ENCODE measurements around the gene RBM20.

The RBM20 gene

GRCh38 chr10:110789604-110790433 lies 145.7 kb downstream of the RBM20 start:
- peak; percentile 54 to 65 for DNase-seq

- DNase-seq, result no peak
These were observed 146.9 kb downstream of the RBM20 start for GRCh38 chr10:110790913-110791506.

DNA sequence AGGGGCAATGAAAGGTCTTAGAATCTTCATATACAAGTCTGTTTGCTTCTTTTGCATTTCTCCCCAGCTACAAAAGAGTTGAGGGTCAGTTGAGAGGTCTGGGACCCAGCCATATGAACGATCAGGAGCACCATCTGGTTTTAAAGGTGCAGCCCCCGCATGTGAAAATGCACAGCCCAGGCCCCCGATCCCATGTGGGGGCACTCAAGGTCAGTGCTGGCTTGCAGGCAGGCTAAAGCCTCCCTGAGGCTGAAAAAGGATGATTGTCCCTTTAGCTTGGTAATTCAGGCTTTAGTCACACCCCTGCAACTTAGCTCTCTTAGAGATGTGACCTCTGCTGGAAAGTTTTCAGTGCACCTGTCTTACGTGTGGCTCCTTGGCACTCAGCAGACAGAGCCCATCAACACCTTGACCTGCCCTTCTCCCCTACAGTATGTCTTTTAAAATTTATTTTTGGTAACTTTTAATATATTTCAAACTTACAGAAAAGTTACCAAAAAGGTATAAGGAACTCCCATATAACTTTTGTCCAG lies 147.5 kb downstream of the RBM20 start:
- DNase-seq, result no peak

GRCh38 chr10:110792476-110793125 lies 148.5 kb downstream of the RBM20 start:
- DNase-seq, result no peak

GRCh38 chr10:110793128-110793812 lies 149.1 kb downstream of the RBM20 start:
- DNase-seq, result no peak

DNA sequence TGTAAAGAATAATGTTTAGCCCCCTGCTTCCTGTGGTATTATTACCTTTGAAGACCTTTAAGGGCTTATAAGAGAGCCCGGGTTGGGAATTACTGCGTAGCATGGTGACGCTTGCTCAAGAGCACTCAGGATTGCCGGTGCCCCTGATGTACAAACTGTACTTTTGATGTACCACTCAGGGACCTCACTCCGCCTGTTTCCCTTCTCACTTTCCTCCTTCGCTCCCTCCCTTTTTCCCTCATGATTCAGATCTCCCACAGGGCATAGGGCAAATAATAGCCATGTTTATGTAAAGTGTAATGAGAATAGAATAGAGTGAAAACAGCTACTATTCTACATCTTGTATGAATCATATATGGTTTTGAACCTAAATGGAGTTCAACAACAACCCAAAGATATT lies 149.8 kb downstream of the RBM20 start:
- DNase-seq, result no peak

GRCh38 chr10:110794808-110795207 lies 150.7 kb downstream of the RBM20 start:
- no peak for DNase-seq

GRCh38 chr10:110797416-110797815 lies 153.3 kb downstream of the RBM20 start:
- no peak for DNase-seq

DNA sequence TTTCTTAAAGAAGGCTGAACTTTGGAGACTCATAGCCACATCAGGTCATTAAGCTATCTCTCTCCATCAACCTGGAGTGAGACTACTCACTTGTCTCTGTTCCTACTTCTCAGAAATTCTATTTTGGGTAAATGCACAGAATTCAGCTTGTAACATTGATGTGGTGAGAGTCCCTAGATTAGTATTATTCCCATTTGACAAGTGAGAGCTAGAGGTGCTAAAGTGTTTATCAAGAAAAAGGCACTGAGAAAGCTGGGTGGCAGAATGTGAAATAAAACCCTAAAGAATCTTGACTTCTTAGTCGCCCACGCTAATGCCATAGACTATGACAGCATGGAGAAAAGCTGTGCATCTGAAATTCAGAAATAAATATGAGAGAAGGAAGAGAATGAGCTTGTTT lies 154.2 kb downstream of the RBM20 start:
- DNase-seq, result no peak

- DNase-seq, result no peak
These were observed 158.0 kb downstream of the RBM20 start for GRCh38 chr10:110802090-110802489.

DNA sequence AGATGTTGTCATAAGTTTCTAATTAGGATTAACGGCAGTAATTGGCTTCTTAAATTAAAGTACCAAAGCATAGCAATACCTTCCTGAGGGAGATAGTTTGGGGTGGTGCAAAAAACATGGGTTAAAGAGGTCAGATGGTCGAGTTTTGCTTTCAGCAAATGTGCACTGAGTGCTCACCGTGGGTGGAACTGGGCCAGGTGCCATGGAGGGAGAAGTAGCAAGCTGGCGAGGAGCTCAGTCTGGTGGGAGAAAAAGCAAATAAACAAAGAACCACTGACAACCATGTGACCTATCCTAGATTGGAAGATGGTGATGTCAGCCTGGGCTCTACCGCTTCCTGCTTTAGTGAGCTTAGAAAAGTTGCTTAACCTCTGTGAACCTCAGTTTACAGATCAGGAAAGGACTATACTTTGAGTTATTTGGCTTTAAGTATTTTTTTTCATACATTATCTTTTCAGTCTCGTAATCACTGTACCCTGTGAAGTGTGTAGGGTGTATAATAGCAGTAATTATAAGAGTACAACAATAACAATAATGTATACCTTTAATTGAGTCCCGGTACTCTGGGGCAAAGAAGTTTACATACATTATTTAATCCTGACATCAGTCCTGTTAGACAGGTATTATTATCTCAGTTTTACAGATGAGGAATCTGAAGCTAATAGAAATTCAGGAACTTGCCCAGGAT lies 158.6 kb downstream of the RBM20 start:
- DNase-seq, result no peak

DNA sequence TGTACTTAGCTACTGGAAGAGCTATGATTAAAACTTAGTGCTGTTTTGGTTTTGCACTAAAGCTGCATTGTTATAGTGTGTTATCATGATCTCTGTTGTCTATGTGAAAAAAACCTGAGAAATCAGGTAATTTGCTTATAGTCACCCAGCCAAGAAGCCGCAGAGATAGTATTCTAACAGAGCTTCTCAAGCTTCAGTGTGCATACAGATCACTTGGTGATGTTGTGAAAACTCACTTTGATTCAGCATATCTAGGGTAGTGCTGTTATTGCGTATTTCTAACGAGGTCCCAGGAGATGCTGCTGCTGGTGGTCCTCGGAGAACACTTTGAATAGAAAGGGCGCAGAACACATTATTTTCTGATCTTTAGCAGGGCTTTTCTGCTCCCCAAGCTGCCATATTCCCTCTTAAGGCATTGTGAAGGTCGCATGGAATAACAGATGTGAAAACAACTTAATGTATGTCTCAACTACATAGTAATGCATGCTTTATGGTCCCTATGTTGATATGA lies 159.2 kb downstream of the RBM20 start:
- DNase-seq, result no peak

- DNase-seq, result peak in 1 of 2 experiments; percentile 2
These were observed 159.7 kb downstream of the RBM20 start for GRCh38 chr10:110803830-110804338.

- no peak for DNase-seq
These were observed 160.2 kb downstream of the RBM20 start for GRCh38 chr10:110804376-110804775.

- no peak for DNase-seq
These were observed 161.2 kb downstream of the RBM20 start for GRCh38 chr10:110805292-110805691.

DNA sequence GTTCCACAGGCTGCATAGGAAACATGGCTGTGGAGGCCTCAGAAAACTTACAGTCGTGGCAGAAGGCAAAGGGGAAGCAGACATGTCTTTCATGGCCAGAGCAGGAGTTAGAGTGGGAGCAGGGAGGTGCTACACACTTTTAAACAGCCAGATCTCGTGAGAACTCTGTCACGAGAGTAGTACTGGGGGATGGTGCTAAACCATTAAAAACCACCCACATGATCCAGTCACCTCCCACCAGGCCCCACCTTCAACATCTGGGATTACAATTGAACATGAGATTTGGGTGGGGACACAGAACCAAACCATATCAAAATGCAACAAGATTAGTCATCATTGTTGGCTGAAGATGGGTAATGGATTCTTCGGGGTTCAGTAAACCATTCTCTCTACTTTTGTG lies 162.2 kb downstream of the RBM20 start:
- no peak for DNase-seq

- no peak for DNase-seq
These were observed 164.0 kb downstream of the RBM20 start for GRCh38 chr10:110808123-110808522.

DNA sequence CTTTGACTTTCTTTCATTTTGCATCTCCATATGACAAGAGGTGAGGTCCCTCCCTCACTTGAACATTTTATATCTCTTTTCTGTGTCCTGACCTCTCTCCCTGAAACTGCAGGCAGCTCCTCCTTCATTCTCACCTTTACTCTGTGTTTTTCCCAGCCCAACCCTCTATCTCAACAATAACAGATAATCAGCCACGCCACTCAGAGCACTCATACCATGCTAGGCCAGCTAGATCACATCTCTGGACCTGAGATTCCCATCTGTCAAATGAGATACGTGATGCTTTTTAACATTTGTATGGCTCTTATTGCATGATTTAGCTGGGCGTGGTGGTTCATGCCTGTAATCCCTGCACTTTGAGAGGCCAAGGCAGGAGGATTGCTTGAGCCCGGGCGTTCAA lies 164.5 kb downstream of the RBM20 start:
- no peak for DNase-seq

- no peak for DNase-seq
These were observed 166.5 kb downstream of the RBM20 start for GRCh38 chr10:110810625-110811024.

- DNase-seq, result no peak
These were observed 167.8 kb downstream of the RBM20 start for GRCh38 chr10:110811791-110812581.

- DNase-seq, result no peak
These were observed 168.4 kb downstream of the RBM20 start for GRCh38 chr10:110812583-110812982.
